Right lobe of liver (tissue), 4 donors: ENCODE measurements around the gene DHX29.

Experiments used
- CTCF ChIP-seq, 4 donors: fragments of 200-600 bp in 3 of 4; fragments of 450-650 bp in 1 of 4; IDR thresholded peaks; one replicate each; pipeline versions ENCODE4 v1.5.1 to v1.8.0; 2016 to 2022; ENCODE audit warnings: antibody characterized with exemption in 4 of 4, mild to moderate bottlenecking in 2 of 4
- POLR2A ChIP-seq: fragments of 450-650 bp; IDR thresholded peaks from one replicate; pipeline ENCODE4 v1.6.1; 2017; ENCODE audit warnings: antibody characterized with exemption, mild to moderate bottlenecking
- donor health status: DM: no; HTN: no; CAD: no.
- donor health status: DM: no; HTN: no; CAD: no.
- donor health status: DM: no; HTN: yes; CAD: no.

GRCh38 chr5:55234121-55234700, 73.3 kb downstream of the DHX29 start:
- TF ChIP-seq CTCF (IDR thresholded peaks at IDR 0.05) = no peak
- no peak for TF ChIP-seq POLR2A
